KOPT-K1 (cell line): ENCODE data around the gene NUP214.
"Not testable (repeated sequence)": the region's sequence is repeated elsewhere in the genome, so short reads cannot be mapped to it uniquely, and the experiment has no call there.

Experiments used
- H3K27ac ChIP-seq: fragments of 200-600 bp; sonication (generic); 2 replicates; pipeline ENCODE4 v1.5.1; 2016; ENCODE audit warnings: antibody characterized with exemption, mild to moderate bottlenecking, low read depth, low read length; ENCODE audit not compliant: poor library complexity, severe bottlenecking
- H3K36me3 ChIP-seq: fragments of 200-600 bp; sonication (generic); 2 replicates; pipeline ENCODE4 v1.5.1; 2017; ENCODE audit warnings: antibody characterized with exemption, mild to moderate bottlenecking, low read length, moderate library complexity; ENCODE audit not compliant: insufficient read depth
- H3K9me3 ChIP-seq: fragments of 200-600 bp; sonication (generic); 2 replicates; pipeline ENCODE4 v1.5.1; 2017; ENCODE audit warnings: antibody characterized with exemption, low read length, mild to moderate bottlenecking; ENCODE audit not compliant: insufficient read depth, poor library complexity, severe bottlenecking

The NUP214 gene

GRCh38 chr9:131233995-131234394 lies 108.6 kb downstream of the NUP214 start:
- Histone ChIP-seq H3K27ac (no peak overlapping the region), H3K9me3 (no peaks in the 10 kb centered on the region), H3K36me3 (peaks cover 73% of the 10 kb centered on the region)

- H3K27ac ChIP-seq = no peak overlapping the region
- H3K36me3 ChIP-seq = peaks cover 64% of the 10 kb centered on the region
- no peaks in the 10 kb centered on the region for H3K9me3 ChIP-seq
Measured at GRCh38 chr9:131234799-131235479, 109.6 kb downstream of the NUP214 start.

GRCh38 chr9:131235480-131235851 lies 110.1 kb downstream of the NUP214 start:
- Histone ChIP-seq H3K9me3 (no peaks in the 10 kb centered on the region), H3K36me3 (peaks cover 58% of the 10 kb centered on the region), H3K27ac (no peak overlapping the region)

GRCh38 chr9:131236161-131236560 lies 110.8 kb downstream of the NUP214 start:
- peak overlapping the region; percentile 83 for H3K27ac ChIP-seq
- no peaks in the 10 kb centered on the region for H3K9me3 ChIP-seq
- H3K36me3 ChIP-seq = peaks cover 53% of the 10 kb centered on the region

GRCh38 chr9:131236761-131237160 lies 111.4 kb downstream of the NUP214 start:
- no peaks in the 10 kb centered on the region for H3K9me3 ChIP-seq
- H3K36me3 ChIP-seq = peaks cover 47% of the 10 kb centered on the region
- H3K27ac ChIP-seq = peak overlapping the region; percentile 83

GRCh38 chr9:131237291-131237690 lies 111.9 kb downstream of the NUP214 start:
- Histone ChIP-seq H3K27ac (peak overlapping the region; percentile 83), H3K9me3 (no peaks in the 10 kb centered on the region), H3K36me3 (peaks cover 42% of the 10 kb centered on the region)

- H3K9me3 ChIP-seq = no peaks in the 10 kb centered on the region
- peaks cover 37% of the 10 kb centered on the region for H3K36me3 ChIP-seq
- peak overlapping the region; percentile 83 for H3K27ac ChIP-seq
Measured at GRCh38 chr9:131237931-131238401, 112.6 kb downstream of the NUP214 start.

GRCh38 chr9:131238402-131239021 lies 113.1 kb downstream of the NUP214 start:
- Histone ChIP-seq H3K27ac (peak overlapping the region; percentile 83), H3K36me3 (peaks cover 32% of the 10 kb centered on the region), H3K9me3 (no peaks in the 10 kb centered on the region)

- peaks cover 24% of the 10 kb centered on the region for H3K36me3 ChIP-seq
- no peaks in the 10 kb centered on the region for H3K9me3 ChIP-seq
- H3K27ac ChIP-seq = peak overlapping the region; percentile 83
Measured at GRCh38 chr9:131239161-131239975, 114.0 kb downstream of the NUP214 start.

- H3K9me3 ChIP-seq = no peaks in the 10 kb centered on the region
- H3K27ac ChIP-seq = no peak overlapping the region
- peaks cover 14% of the 10 kb centered on the region; the same call in 1 of the 2 replicates for H3K36me3 ChIP-seq
Measured at GRCh38 chr9:131240047-131240921, 114.9 kb downstream of the NUP214 start.

GRCh38 chr9:131244331-131244730 lies 118.9 kb downstream of the NUP214 start:
- H3K9me3 ChIP-seq, H3K27ac ChIP-seq, H3K36me3 ChIP-seq: not testable (repeated sequence)

- Histone ChIP-seq H3K27ac (no peak overlapping the region), H3K9me3 (no peaks in the 10 kb centered on the region), H3K36me3 (no peaks in the 10 kb centered on the region)
Measured at GRCh38 chr9:131246618-131247017, 121.2 kb downstream of the NUP214 start.

GRCh38 chr9:131252120-131252519 lies 126.7 kb downstream of the NUP214 start:
- Histone ChIP-seq H3K27ac (peak overlapping the region; percentile 44), H3K9me3 (no peaks in the 10 kb centered on the region), H3K36me3 (no peaks in the 10 kb centered on the region)

- Histone ChIP-seq H3K9me3 (no peaks in the 10 kb centered on the region), H3K27ac (no peak overlapping the region), H3K36me3 (peaks cover 9% of the 10 kb centered on the region; the same call in 1 of the 2 replicates)
Measured at GRCh38 chr9:131253891-131254491, 128.6 kb downstream of the NUP214 start.
